HEK293 (cell line): Measurements from ENCODE around the gene FAM193B.
A peak's percentile ranks its signal among the peaks of the same experiment; 100 is the strongest.

Source experiments
- CTCF ChIA-PET: fragments of 350-600 bp; formaldehyde crosslinking; extraction: SDS; loops from one replicate; lab custom pipeline; 2021; ENCODE audit warnings: antibody characterized with exemption; lab: Yijun Ruan, JAX
- POLR2A ChIA-PET: fragments of 300-600 bp; formaldehyde crosslinking; extraction: SDS; loops from one replicate; lab custom pipeline; 2020; ENCODE audit warnings: antibody characterized with exemption, inconsistent platforms; lab: Yijun Ruan, JAX
- H3K27ac ChIP-seq: fragments of 200-500 bp; sonication (Bioruptor generic); 2 replicates; pipeline ENCODE4 v1.5.1; 2014; ENCODE audit warnings: low read depth, low read length, control low read depth, inconsistent platforms; ENCODE audit errors: extremely low read depth
- H3K36me3 ChIP-seq, 2 experiments: fragments of 200-500 bp in 1 of 2; sonication (Bioruptor generic) in 1 of 2; 1 replicate in 1 of 2; 2 replicates in 1 of 2; pipeline ENCODE4 v1.5.1; 2014 to 2017; ENCODE audit warnings: inconsistent platforms in 2 of 2, low read length in 2 of 2; ENCODE audit not compliant: control insufficient read depth in 2 of 2, insufficient read depth in 1 of 2
- H3K4me1 ChIP-seq: fragments of 200-500 bp; sonication (Bioruptor generic); 2 replicates; pipeline ENCODE4 v1.5.1; 2014; ENCODE audit warnings: mild to moderate bottlenecking, low read length, inconsistent platforms; ENCODE audit not compliant: control insufficient read depth, insufficient read depth
- H3K4me3 ChIP-seq: 2 replicates; pipeline ENCODE4 v1.5.1; 2011; ENCODE audit warnings: low read depth, mild to moderate bottlenecking, control low read depth, low read length, moderate library complexity
- H3K9me3 ChIP-seq: fragments of 200-500 bp; sonication (Bioruptor generic); 2 replicates; pipeline ENCODE4 v1.5.1; 2014; ENCODE audit warnings: low read depth, low read length, inconsistent platforms; ENCODE audit not compliant: control insufficient read depth, insufficient read depth
- BCL11A ChIP-seq: fragments of 450-650 bp; formaldehyde crosslinking; IDR thresholded peaks from 2 replicates; pipeline ENCODE4 v1.5.1; 2016; ENCODE audit warnings: low read depth, missing biosample characterization, missing genetic modification characterization
- EGR2 ChIP-seq: fragments of 450-650 bp; formaldehyde crosslinking; IDR thresholded peaks from 2 replicates; pipeline ENCODE4 v1.5.1; 2016; ENCODE audit warnings: low read depth, missing biosample characterization, missing genetic modification characterization
- FEZF1 ChIP-seq: fragments of 450-650 bp; formaldehyde crosslinking; IDR thresholded peaks from 2 replicates; pipeline ENCODE4 v1.5.1; 2016; ENCODE audit warnings: missing biosample characterization, missing genetic modification characterization
- HOXD13 ChIP-seq: sonication (generic); formaldehyde crosslinking; IDR thresholded peaks from 2 replicates; pipeline ENCODE4 v1.8.0; 2022; ENCODE audit warnings: missing genetic modification reagents, borderline replicate concordance
- IKZF3 ChIP-seq: fragments of 450-650 bp; IDR thresholded peaks from 2 replicates; pipeline ENCODE4 v1.5.0; 2018; ENCODE audit warnings: missing biosample characterization, mild to moderate bottlenecking, missing genetic modification characterization, moderate library complexity
- KLF9 ChIP-seq: fragments of 450-650 bp; formaldehyde crosslinking; IDR thresholded peaks from 2 replicates; pipeline ENCODE4 v1.5.1; 2016; ENCODE audit warnings: missing biosample characterization, missing genetic modification characterization, low read depth
- OSR2 ChIP-seq: fragments of 450-650 bp; formaldehyde crosslinking; IDR thresholded peaks from 2 replicates; pipeline ENCODE4 v1.5.1; 2016; ENCODE audit warnings: missing biosample characterization, missing genetic modification characterization
- ZBTB20 ChIP-seq: fragments of 450-650 bp; formaldehyde crosslinking; IDR thresholded peaks from 2 replicates; pipeline ENCODE4 v1.5.1; 2016; ENCODE audit warnings: missing biosample characterization, missing genetic modification characterization
- ZEB2 ChIP-seq: fragments of 450-650 bp; formaldehyde crosslinking; IDR thresholded peaks from 2 replicates; pipeline ENCODE4 v1.5.1; 2016; ENCODE audit warnings: missing biosample characterization, missing genetic modification characterization
- ZFHX2 ChIP-seq: fragments of 450-650 bp; formaldehyde crosslinking; conservative IDR thresholded peaks from 2 replicates; pipeline ENCODE4 v1.5.1; 2016; ENCODE audit warnings: missing biosample characterization, missing genetic modification characterization
- ZIC2 ChIP-seq: fragments of 450-650 bp; formaldehyde crosslinking; IDR thresholded peaks from 2 replicates; pipeline ENCODE4 v1.5.1; 2016; ENCODE audit warnings: missing biosample characterization, missing genetic modification characterization
- ZNF112 ChIP-seq: fragments of 450-650 bp; formaldehyde crosslinking; IDR thresholded peaks from 2 replicates; pipeline ENCODE4 v1.5.0; 2017; ENCODE audit warnings: missing biosample characterization, missing genetic modification characterization
- ZNF239 ChIP-seq: fragments of 450-650 bp; formaldehyde crosslinking; IDR thresholded peaks from 2 replicates; pipeline ENCODE4 v1.5.1; 2016; ENCODE audit warnings: missing biosample characterization, missing genetic modification characterization
- ZNF324 ChIP-seq: fragments of 450-650 bp; formaldehyde crosslinking; IDR thresholded peaks from 2 replicates; pipeline ENCODE4 v1.5.1; 2016; ENCODE audit warnings: missing biosample characterization, missing genetic modification characterization
- ZNF404 ChIP-seq: fragments of 450-650 bp; formaldehyde crosslinking; IDR thresholded peaks from 2 replicates; pipeline ENCODE4 v1.5.1; 2017; ENCODE audit warnings: missing biosample characterization, missing genetic modification characterization
- ZNF416 ChIP-seq: fragments of 450-650 bp; formaldehyde crosslinking; IDR thresholded peaks from 2 replicates; pipeline ENCODE4 v1.5.1; 2016; ENCODE audit warnings: missing biosample characterization, missing genetic modification characterization
- ZNF521 ChIP-seq: fragments of 450-650 bp; formaldehyde crosslinking; IDR thresholded peaks from 2 replicates; pipeline ENCODE4 v1.5.1; 2017; ENCODE audit warnings: missing biosample characterization, mild to moderate bottlenecking, missing genetic modification characterization
- ZNF530 ChIP-seq: fragments of 450-650 bp; formaldehyde crosslinking; IDR thresholded peaks from 2 replicates; pipeline ENCODE4 v1.5.1; 2016; ENCODE audit warnings: low read depth, missing biosample characterization, missing genetic modification characterization
- ZNF558 ChIP-seq: fragments of 450-650 bp; formaldehyde crosslinking; IDR thresholded peaks from 2 replicates; pipeline ENCODE4 v1.5.1; 2016; ENCODE audit warnings: missing biosample characterization, missing genetic modification characterization
- ZNF561 ChIP-seq: fragments of 450-650 bp; IDR thresholded peaks from 2 replicates; pipeline ENCODE4 v1.5.1; 2018; ENCODE audit warnings: missing biosample characterization, missing genetic modification characterization, borderline replicate concordance
- ZNF701 ChIP-seq: fragments of 450-650 bp; formaldehyde crosslinking; IDR thresholded peaks from 2 replicates; pipeline ENCODE4 v1.5.1; 2016; ENCODE audit warnings: missing biosample characterization, missing genetic modification characterization
- ZNF843 ChIP-seq: fragments of 450-650 bp; formaldehyde crosslinking; IDR thresholded peaks from 2 replicates; pipeline ENCODE4 v1.5.1; 2016; ENCODE audit warnings: missing biosample characterization, missing genetic modification characterization
- TF ChIP-seq, protein P1 (sequence below): fragments of 450-650 bp; formaldehyde crosslinking; IDR thresholded peaks from 2 replicates; pipeline ENCODE4 v1.5.1; 2016; ENCODE audit warnings: missing biosample characterization, missing genetic modification characterization, borderline replicate concordance
- TF ChIP-seq, protein P2 (sequence below): fragments of 450-650 bp; formaldehyde crosslinking; IDR thresholded peaks from 2 replicates; pipeline ENCODE4 v1.5.1; 2016; ENCODE audit warnings: missing biosample characterization, missing genetic modification characterization
- TF ChIP-seq, protein P3 (sequence below): fragments of 450-650 bp; formaldehyde crosslinking; IDR thresholded peaks from 2 replicates; pipeline ENCODE4 v1.5.1; 2016; ENCODE audit warnings: missing biosample characterization, missing genetic modification characterization
- TF ChIP-seq, protein P4 (sequence below): fragments of 450-650 bp; formaldehyde crosslinking; IDR thresholded peaks from 2 replicates; pipeline ENCODE4 v1.5.0; 2017; ENCODE audit warnings: missing biosample characterization, missing genetic modification characterization, borderline replicate concordance

FAM193B gene

DNA sequence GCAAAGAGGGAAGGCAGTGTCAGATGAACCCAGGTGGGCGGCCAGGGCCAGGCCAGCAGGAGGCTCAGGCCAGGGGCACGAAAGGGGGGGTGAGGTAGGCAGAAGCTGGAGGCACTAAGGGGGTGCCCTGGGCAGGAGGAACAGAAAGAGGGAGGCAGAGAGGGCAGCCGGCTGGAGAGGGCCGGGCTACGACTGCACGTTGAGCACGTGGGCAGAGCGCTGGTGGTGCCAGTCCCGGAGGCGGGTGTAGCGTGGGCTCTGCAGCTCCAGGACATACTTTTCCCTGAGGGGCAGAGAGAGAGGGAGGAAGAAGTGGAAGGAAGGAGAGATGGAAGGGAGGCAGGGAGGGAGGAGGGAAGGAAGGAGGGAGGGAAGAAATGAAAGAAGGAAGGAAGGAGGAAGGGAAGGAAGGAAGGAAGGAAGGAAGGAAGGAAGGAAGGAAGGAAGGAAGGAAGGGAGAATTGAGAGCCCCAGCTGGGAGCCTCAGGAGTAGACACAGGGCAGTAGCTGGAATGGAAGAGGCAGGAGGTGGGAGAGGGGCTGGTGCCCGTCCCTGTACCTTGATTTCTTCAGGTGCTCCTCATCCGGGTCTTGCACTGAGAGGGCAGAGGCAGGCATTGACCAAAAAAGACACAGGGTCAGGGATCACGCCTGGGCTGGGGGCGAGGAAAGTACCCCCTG is 63.9 kb downstream of the FAM193B start (continued):
- TF ChIP-seq, protein P1, sequence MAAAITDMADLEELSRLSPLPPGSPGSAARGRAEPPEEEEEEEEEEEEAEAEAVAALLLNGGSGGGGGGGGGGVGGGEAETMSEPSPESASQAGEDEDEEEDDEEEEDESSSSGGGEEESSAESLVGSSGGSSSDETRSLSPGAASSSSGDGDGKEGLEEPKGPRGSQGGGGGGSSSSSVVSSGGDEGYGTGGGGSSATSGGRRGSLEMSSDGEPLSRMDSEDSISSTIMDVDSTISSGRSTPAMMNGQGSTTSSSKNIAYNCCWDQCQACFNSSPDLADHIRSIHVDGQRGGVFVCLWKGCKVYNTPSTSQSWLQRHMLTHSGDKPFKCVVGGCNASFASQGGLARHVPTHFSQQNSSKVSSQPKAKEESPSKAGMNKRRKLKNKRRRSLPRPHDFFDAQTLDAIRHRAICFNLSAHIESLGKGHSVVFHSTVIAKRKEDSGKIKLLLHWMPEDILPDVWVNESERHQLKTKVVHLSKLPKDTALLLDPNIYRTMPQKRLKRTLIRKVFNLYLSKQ = no peak
- TF ChIP-seq ZNF701 (tag by site-specific recombination) = no peak
- peak; percentile 95 for TF ChIP-seq EGR2 (tag by site-specific recombination)
- TF ChIP-seq FEZF1 (tag by site-specific recombination) = no peak
- no peak for TF ChIP-seq BCL11A (tag by site-specific recombination)
- no peak for TF ChIP-seq ZNF521 (tag by site-specific recombination)

DNA sequence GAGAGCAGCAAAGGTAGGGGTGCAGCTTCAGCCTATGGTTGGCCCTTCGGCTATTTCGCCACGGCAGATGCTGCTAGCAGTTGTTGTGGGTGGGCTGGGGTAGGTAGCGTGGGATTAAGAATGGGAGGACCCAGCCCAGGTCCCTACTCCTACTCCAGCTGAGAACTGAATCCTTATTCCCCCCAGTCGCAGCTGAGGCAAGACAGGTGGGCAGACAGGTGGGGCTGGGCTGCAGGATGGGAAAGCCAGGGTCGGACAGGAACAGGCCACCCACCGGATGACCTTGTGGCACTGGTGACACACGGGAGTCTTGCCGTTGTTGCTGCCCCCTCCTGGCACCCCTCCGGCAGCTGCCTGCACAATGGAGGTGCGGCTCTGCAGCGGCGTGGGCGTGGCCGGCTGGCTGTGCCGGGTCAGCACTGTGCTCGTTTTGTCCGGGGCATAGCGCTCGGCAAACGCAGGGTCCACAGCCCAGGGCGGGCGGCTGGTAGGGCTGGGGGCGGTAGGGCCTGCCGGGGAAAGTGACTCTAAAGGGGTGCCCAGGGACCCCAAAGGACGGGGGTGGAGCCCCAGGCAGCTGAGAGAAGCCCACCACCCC is 65.1 kb downstream of the FAM193B start:
- ChIA-PET POLR2A (interaction anchor here (0.5 to 1.6 kb wide), 4 partner anchors 7 to 28 kb away, joined by 3 to 5 read pairs (median 3); partner anchors contain the start of gene PDLIM7), CTCF (interaction anchor here (1.0 to 3.3 kb wide), 5 partner anchors 11 to 31 kb away, joined by 3 to 20 read pairs (median 5); no protein-coding TSS in a partner anchor)
- no peak overlapping the region for H3K4me3 ChIP-seq

DNA sequence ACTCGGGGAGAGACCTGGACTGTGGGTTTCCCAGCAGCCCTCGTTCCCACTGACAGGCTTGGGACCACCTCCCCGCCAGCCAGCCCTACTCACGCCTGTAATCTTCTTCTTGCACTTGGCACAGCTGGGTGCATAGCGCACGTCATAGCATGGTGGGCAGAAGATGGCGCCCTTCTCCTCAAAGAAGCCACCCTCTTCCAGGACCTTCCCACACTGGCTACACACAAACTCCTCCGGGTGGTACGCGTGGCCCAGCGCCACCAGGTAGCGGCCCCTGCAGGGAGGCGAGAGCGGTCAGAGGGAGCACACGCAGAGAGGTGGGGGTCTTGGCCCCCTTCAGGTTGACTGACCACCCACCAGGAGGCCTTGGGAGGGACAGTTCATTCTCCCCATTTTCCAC is 66.4 kb downstream of the FAM193B start:
- CTCF ChIA-PET = interaction anchor here (1.2 to 3.3 kb wide), 4 partner anchors 11 to 14 kb away, joined by 4 to 20 read pairs (median 6); no protein-coding TSS in a partner anchor
- Histone ChIP-seq H3K4me3 (no peak overlapping the region), H3K9me3 (no peaks in the 10 kb centered on the region), H3K36me3 (peaks cover 16 to 80% of the 10 kb centered on the region in 2 experiments; a peak in 2 of 3 replicates), H3K4me1 (no peaks in the 10 kb centered on the region), H3K27ac (no peak overlapping the region)
- TF ChIP-seq ZNF324 (tag by site-specific recombination) (no peak), ZNF530 (tag by site-specific recombination) (no peak), ZNF239 (tag by site-specific recombination) (no peak), ZEB2 (no peak), ZNF843 (tag by site-specific recombination) (no peak), ZNF561 (no peak), OSR2 (tag by site-specific recombination) (no peak), ZIC2 (tag by site-specific recombination) (0 out of 2 replicates have a peak, but pooled peaks have one; percentile 7), IKZF3 (tag by site-specific recombination) (0 out of 2 replicates have a peak, but pooled peaks have one; percentile 29), FEZF1 (tag by site-specific recombination) (no peak), EGR2 (tag by site-specific recombination) (no peak)
- TF ChIP-seq, protein P2, sequence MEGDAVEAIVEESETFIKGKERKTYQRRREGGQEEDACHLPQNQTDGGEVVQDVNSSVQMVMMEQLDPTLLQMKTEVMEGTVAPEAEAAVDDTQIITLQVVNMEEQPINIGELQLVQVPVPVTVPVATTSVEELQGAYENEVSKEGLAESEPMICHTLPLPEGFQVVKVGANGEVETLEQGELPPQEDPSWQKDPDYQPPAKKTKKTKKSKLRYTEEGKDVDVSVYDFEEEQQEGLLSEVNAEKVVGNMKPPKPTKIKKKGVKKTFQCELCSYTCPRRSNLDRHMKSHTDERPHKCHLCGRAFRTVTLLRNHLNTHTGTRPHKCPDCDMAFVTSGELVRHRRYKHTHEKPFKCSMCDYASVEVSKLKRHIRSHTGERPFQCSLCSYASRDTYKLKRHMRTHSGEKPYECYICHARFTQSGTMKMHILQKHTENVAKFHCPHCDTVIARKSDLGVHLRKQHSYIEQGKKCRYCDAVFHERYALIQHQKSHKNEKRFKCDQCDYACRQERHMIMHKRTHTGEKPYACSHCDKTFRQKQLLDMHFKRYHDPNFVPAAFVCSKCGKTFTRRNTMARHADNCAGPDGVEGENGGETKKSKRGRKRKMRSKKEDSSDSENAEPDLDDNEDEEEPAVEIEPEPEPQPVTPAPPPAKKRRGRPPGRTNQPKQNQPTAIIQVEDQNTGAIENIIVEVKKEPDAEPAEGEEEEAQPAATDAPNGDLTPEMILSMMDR = peak; percentile 52; the same call in 1 of the 2 replicates
- TF ChIP-seq, protein P3, sequence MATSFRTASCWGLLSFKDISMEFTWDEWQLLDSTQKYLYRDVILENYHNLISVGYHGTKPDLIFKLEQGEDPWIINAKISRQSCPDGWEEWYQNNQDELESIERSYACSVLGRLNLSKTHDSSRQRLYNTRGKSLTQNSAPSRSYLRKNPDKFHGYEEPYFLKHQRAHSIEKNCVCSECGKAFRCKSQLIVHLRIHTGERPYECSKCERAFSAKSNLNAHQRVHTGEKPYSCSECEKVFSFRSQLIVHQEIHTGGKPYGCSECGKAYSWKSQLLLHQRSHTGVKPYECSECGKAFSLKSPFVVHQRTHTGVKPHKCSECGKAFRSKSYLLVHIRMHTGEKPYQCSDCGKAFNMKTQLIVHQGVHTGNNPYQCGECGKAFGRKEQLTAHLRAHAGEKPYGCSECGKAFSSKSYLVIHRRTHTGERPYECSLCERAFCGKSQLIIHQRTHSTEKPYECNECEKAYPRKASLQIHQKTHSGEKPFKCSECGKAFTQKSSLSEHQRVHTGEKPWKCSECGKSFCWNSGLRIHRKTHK (tag by site-specific recombination) = no peak
- POLR2A ChIA-PET = interaction anchor here (1.1 kb wide), 1 partner anchor 16 kb away, joined by 3 read pairs; no protein-coding TSS in a partner anchor

More for the DNA sequence above, 65.1 kb downstream of the FAM193B start:
- no peaks in the 10 kb centered on the region for H3K9me3 ChIP-seq
- H3K36me3 ChIP-seq = peaks cover 16 to 79% of the 10 kb centered on the region in 2 experiments; a peak in 2 of 3 replicates
- H3K4me1 ChIP-seq = no peaks in the 10 kb centered on the region; the same call in 1 of the 2 replicates
- TF ChIP-seq ZNF112 = no peak
- TF ChIP-seq HOXD13 (CRISPR knock-in tag) = no peak
- TF ChIP-seq ZNF416 (tag by site-specific recombination) = no peak
- TF ChIP-seq, protein P4, sequence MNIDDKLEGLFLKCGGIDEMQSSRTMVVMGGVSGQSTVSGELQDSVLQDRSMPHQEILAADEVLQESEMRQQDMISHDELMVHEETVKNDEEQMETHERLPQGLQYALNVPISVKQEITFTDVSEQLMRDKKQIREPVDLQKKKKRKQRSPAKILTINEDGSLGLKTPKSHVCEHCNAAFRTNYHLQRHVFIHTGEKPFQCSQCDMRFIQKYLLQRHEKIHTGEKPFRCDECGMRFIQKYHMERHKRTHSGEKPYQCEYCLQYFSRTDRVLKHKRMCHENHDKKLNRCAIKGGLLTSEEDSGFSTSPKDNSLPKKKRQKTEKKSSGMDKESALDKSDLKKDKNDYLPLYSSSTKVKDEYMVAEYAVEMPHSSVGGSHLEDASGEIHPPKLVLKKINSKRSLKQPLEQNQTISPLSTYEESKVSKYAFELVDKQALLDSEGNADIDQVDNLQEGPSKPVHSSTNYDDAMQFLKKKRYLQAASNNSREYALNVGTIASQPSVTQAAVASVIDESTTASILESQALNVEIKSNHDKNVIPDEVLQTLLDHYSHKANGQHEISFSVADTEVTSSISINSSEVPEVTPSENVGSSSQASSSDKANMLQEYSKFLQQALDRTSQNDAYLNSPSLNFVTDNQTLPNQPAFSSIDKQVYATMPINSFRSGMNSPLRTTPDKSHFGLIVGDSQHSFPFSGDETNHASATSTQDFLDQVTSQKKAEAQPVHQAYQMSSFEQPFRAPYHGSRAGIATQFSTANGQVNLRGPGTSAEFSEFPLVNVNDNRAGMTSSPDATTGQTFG (tag by site-specific recombination) = no peak
- TF ChIP-seq ZBTB20 = no peak
- peak; percentile 57 for TF ChIP-seq ZFHX2 (tag by site-specific recombination)
- TF ChIP-seq OSR2 (tag by site-specific recombination) = no peak
- TF ChIP-seq KLF9 (tag by site-specific recombination) = peak; percentile 54
- TF ChIP-seq ZNF558 (tag by site-specific recombination) = no peak
- TF ChIP-seq ZNF404 (tag by site-specific recombination) = no peak
- peak; percentile 69 for TF ChIP-seq EGR2 (tag by site-specific recombination)
- TF ChIP-seq, all 188 proteins: peak for 3
- no peak overlapping the region for H3K27ac ChIP-seq
